Pancreas (tissue), 10 donors: ENCODE data around the gene BCAS3. TPM values are rescaled to one million over a fixed set of nuclear protein-coding genes. Genes with fewer than 3 reads are reported as not detected.
"Not testable (repeated sequence)": the region's sequence is repeated elsewhere in the genome, so short reads cannot be mapped to it uniquely, and the experiment has no call there.

Experiments
- ATAC-seq, 4 donors: fragments of 200-7000 bp; cut with Tn5 transposase; one replicate each; pipeline versions ENCODE4 v1.8.0 to v1.9.1; 2020; ENCODE audit warnings: mild to moderate bottlenecking in 4 of 4, moderate library complexity in 4 of 4
- DNase-seq, 6 donors: peaks; one replicate each; pipeline ENCODE4 v3.0.0-alpha.2; 2020
- FAIRE-seq: peaks from 2 replicates; lab custom pipeline; 2012; peaks lifted over from hg19 to GRCh38; lab: Jason Lieb, UNC
- H3K27ac ChIP-seq, 4 donors: fragments of 200-600 bp; sonication (generic); 1 replicate in 3 of 4; 2 replicates in 1 of 4; pipeline versions ENCODE4 v1.5.0 to v1.8.0; 2020
- H3K27me3 ChIP-seq, 4 donors: fragments of 200-600 bp; one replicate each; pipeline ENCODE4 v1.8.0; 2021
- H3K36me3 ChIP-seq, 3 donors: fragments of 200-600 bp; sonication (generic) in 1 of 3; one replicate each; pipeline versions ENCODE4 v1.5.0 to v1.8.0; 2020 to 2021
- H3K4me1 ChIP-seq, 3 donors: fragments of 200-600 bp; one replicate each; pipeline ENCODE4 v1.8.0; 2021
- H3K4me3 ChIP-seq, 4 donors: fragments of 200-600 bp; sonication (generic) in 2 of 4; one replicate each; pipeline versions ENCODE4 v1.5.0 to v1.8.0; 2020 to 2021
- H3K9me3 ChIP-seq, 4 donors: fragments of 200-600 bp; one replicate each; pipeline ENCODE4 v1.8.0; 2021
- CTCF ChIP-seq, 4 donors: fragments of 200-600 bp; sonication (generic) in 3 of 4; IDR thresholded peaks; one replicate each; pipeline versions ENCODE4 v1.5.0 to v1.8.0; 2021; ENCODE audit warnings: antibody characterized with exemption in 4 of 4
- WGBS, 2 donors: extraction: QIAGEN DNeasy Blood & Tissue Kit; methylation state at CpG; one replicate each; pipeline ENCODE4 v1.1.7; 2013; 5-methylcytosine and 5-hydroxymethylcytosine counted together
- intact Hi-C, 3 donors: fragments of 100-400 bp; cut with DNase I; formaldehyde crosslinking; loops; one replicate each; pipeline versions ENCODE4 v1.11.1 to v1.14.2; 2022
- polyA plus RNA-seq, 2 donors: library from polyadenylated mRNA; stranded (reverse); fragments of 200-250 nt; gene quantifications; one replicate each; pipeline ENCODE4 v1.2.3, GENCODE V29; 2013
- total RNA-seq, 6 donors: library from RNA; stranded (reverse); fragmentation: NEBNext Ultra II Directional in 4 of 6; extraction: Animal tissue kit (Norgen Biotek cat#: 25700) in 4 of 6; gene quantifications; one replicate each; pipeline versions ENCODE4 v1.2.1 to v1.2.4, GENCODE V29; 2021 to 2023
- donor health status: healthy with polysubstance abuse.
- donor health status: DM: no; HTN: no; CAD: no; lungs with moderate emphysema.
- donor health status: DM: no; HTN: no; CAD: no.
- donor health status: control.
- donor health status: control.
- donor health status: Bipolar disorder and iron deficiency.
- donor health status: DM: yes; HTN: yes; CAD: no.
- donor health status: DM: no; HTN: no; CAD: no.
- donor health status: DM: no; HTN: no; CAD: no.
- donor health status: DM: yes; HTN: yes; CAD: no.

The BCAS3 gene
- total and polyA plus RNA-seq, 8 donors = 4.6 to 27.7 (median 13.2) TPM

- no peak for DNase-seq
- no peak for FAIRE-seq
- ATAC-seq = no peak
- no peak overlapping the region for H3K4me3 ChIP-seq
- no peaks in the 10 kb centered on the region for H3K36me3 ChIP-seq
- WGBS, 2 donors = 90 to 93% methylated on average over 5 of the region's 5 CpGs
- no peaks in the 10 kb centered on the region for H3K9me3 ChIP-seq
- intact Hi-C loops = loop anchor here in 2 of 3 donors (5.0 to 10.0 kb wide), 2 partner anchors 387 to 389 kb away; partner anchors contain the start of gene TBX2 (in 1 of the 2)
- H3K27ac ChIP-seq = no peak overlapping the region
- H3K4me1 ChIP-seq = no peaks in the 10 kb centered on the region
- no peaks in the 10 kb centered on the region for H3K27me3 ChIP-seq
- TF ChIP-seq CTCF (IDR thresholded peaks at IDR 0.05) = no peak
Observed at GRCh38 chr17:61005358-61005757, 327.7 kb downstream of the BCAS3 start.

- not testable (repeated sequence) for ATAC-seq, FAIRE-seq, H3K36me3 ChIP-seq, H3K9me3 ChIP-seq, DNase-seq, H3K27me3 ChIP-seq, H3K27ac ChIP-seq, H3K4me3 ChIP-seq, H3K4me1 ChIP-seq
- 69 to 90% methylated on average over 1 of the region's 3 CpGs for WGBS, 2 donors
- intact Hi-C loops = loop anchor here in 2 of 3 donors (5.0 to 10.0 kb wide), 2 partner anchors 386 to 389 kb away; partner anchors contain the start of gene TBX2 (in 1 of the 2)
Observed at GRCh38 chr17:61005958-61006357, 328.3 kb downstream of the BCAS3 start.

GRCh38 chr17:61007980-61008379 is 330.3 kb downstream of the BCAS3 start:
- intact Hi-C loops = loop anchor here in 2 of 3 donors (5.0 to 10.0 kb wide), 2 partner anchors 384 to 387 kb away; partner anchors contain the start of gene TBX2 (in 1 of the 2)
- no peak for ATAC-seq
- FAIRE-seq = no peak
- no peak overlapping the region for H3K4me3 ChIP-seq
- no peaks in the 10 kb centered on the region for H3K27me3 ChIP-seq
- DNase-seq = no peak
- WGBS, 2 donors = 78 to 98% methylated on average over 3 of the region's 3 CpGs
- no peak for TF ChIP-seq CTCF (IDR thresholded peaks at IDR 0.05)
- H3K4me1 ChIP-seq = no peaks in the 10 kb centered on the region
- H3K9me3 ChIP-seq = no peaks in the 10 kb centered on the region
- H3K36me3 ChIP-seq = no peaks in the 10 kb centered on the region
- H3K27ac ChIP-seq = no peak overlapping the region

- Histone ChIP-seq H3K27me3 (no peaks in the 10 kb centered on the region), H3K27ac (no peak overlapping the region), H3K4me3 (no peak overlapping the region), H3K36me3 (no peaks in the 10 kb centered on the region), H3K9me3 (no peaks in the 10 kb centered on the region), H3K4me1 (no peaks in the 10 kb centered on the region)
- no peak for FAIRE-seq
- TF ChIP-seq CTCF (IDR thresholded peaks at IDR 0.05) = no peak
- intact Hi-C loops = loop anchor here in 2 of 3 donors (5.0 to 10.0 kb wide), 2 partner anchors 383 to 385 kb away; partner anchors contain the start of gene TBX2 (in 1 of the 2)
- 78 to 81% methylated on average over 1 of the region's 1 CpG for WGBS, 2 donors
- DNase-seq = no peak
- ATAC-seq = no peak
Observed at GRCh38 chr17:61009663-61010062, 332.0 kb downstream of the BCAS3 start.

GRCh38 chr17:61010661-61011170 is 333.1 kb downstream of the BCAS3 start:
- H3K27me3 ChIP-seq = no peaks in the 10 kb centered on the region
- no peak for FAIRE-seq
- intact Hi-C loops = no loop called here
- no peak overlapping the region for H3K27ac ChIP-seq
- H3K36me3 ChIP-seq = no peaks in the 10 kb centered on the region
- no peak overlapping the region for H3K4me3 ChIP-seq
- no peaks in the 10 kb centered on the region for H3K9me3 ChIP-seq
- no peak for TF ChIP-seq CTCF (IDR thresholded peaks at IDR 0.05)
- WGBS, 2 donors = 90 to 93% methylated on average over 2 of the region's 2 CpGs
- no peaks in the 10 kb centered on the region for H3K4me1 ChIP-seq
- no peak for DNase-seq
- no peak for ATAC-seq
